Medulla oblongata (tissue), 1 donor: ENCODE data around the gene ADAP1.

Experiments
- DNase-seq: peaks from one replicate; pipeline ENCODE4 v3.0.0-alpha.2; 2015; ENCODE audit errors: extremely low spot score

Gene ADAP1

GRCh38 chr7:909358-910329, 44.8 kb downstream of the ADAP1 start:
- peak; percentile 86 for DNase-seq

GRCh38 chr7:908591-909357, 45.7 kb downstream of the ADAP1 start:
- DNase-seq, result peak; percentile 51

- DNase-seq, result no peak
Observed at GRCh38 chr7:908159-908581, 46.3 kb downstream of the ADAP1 start.

GRCh38 chr7:907158-907980, 47.1 kb downstream of the ADAP1 start:
- DNase-seq, result no peak

- no peak for DNase-seq
Observed at GRCh38 chr7:906776-907157, 47.7 kb downstream of the ADAP1 start.

GRCh38 chr7:904847-905246, 49.6 kb downstream of the ADAP1 start:
- no peak for DNase-seq

- DNase-seq, result no peak
Observed at GRCh38 chr7:903921-904755, 50.3 kb downstream of the ADAP1 start.

- no peak for DNase-seq
Observed at GRCh38 chr7:902996-903395, 51.5 kb downstream of the ADAP1 start.

GRCh38 chr7:901388-902154, 52.9 kb downstream of the ADAP1 start:
- peak; percentile 73 for DNase-seq

- no peak for DNase-seq
Observed at GRCh38 chr7:901041-901387, 53.5 kb downstream of the ADAP1 start.

GRCh38 chr7:900331-901040, 54.0 kb downstream of the ADAP1 start:
- no peak for DNase-seq

- no peak for DNase-seq
Observed at GRCh38 chr7:899806-900205, 54.7 kb downstream of the ADAP1 start.

GRCh38 chr7:898855-899681, 55.4 kb downstream of the ADAP1 start:
- DNase-seq, result no peak

- no peak for DNase-seq
Observed at GRCh38 chr7:898460-898854, 56.0 kb downstream of the ADAP1 start.

GRCh38 chr7:897771-898376, 56.6 kb downstream of the ADAP1 start:
- DNase-seq, result no peak

GRCh38 chr7:897086-897485, 57.4 kb downstream of the ADAP1 start:
- DNase-seq, result no peak

GRCh38 chr7:896346-897075, 58.0 kb downstream of the ADAP1 start:
- DNase-seq, result no peak
